Testis (tissue), 3 donors: ENCODE data around the gene RCL1. TPM values are rescaled to one million over a fixed set of nuclear protein-coding genes. Genes with fewer than 3 reads are reported as not detected.

Experiments
- DNase-seq: peaks from one replicate; pipeline ENCODE4 v3.0.0-alpha.2; 2019
- H3K27ac ChIP-seq, 2 donors: fragments of 200-600 bp; sonication (generic); one replicate each; pipeline ENCODE4 v1.5.1; 2019
- H3K27me3 ChIP-seq: fragments of 200-600 bp; sonication (generic); one replicate; pipeline ENCODE4 v1.5.1; 2019
- H3K36me3 ChIP-seq: fragments of 200-600 bp; sonication (generic); one replicate; pipeline ENCODE4 v1.5.1; 2017; ENCODE audit warnings: low read depth; ENCODE audit errors: missing control alignments
- H3K4me1 ChIP-seq: fragments of 200-600 bp; sonication (generic); one replicate; pipeline ENCODE4 v1.5.1; 2019
- H3K4me3 ChIP-seq, 2 donors: fragments of 200-600 bp; sonication (generic); one replicate each; pipeline ENCODE4 v1.5.1; 2017 to 2019
- H3K9me3 ChIP-seq: fragments of 200-600 bp; sonication (generic); one replicate; pipeline ENCODE4 v1.5.1; 2017
- CTCF ChIP-seq, 3 experiments: fragments of 450-650 bp in 2 of 3; fragments of 200-600 bp in 1 of 3; sonication (generic) in 1 of 3; IDR thresholded peaks; one replicate each; pipeline ENCODE4 v1.5.1; 2016 to 2019; ENCODE audit warnings: antibody characterized with exemption in 3 of 3, mild to moderate bottlenecking in 2 of 3, moderate library complexity in 1 of 3
- POLR2A ChIP-seq: fragments of 450-650 bp; IDR thresholded peaks from one replicate; pipeline ENCODE4 v1.6.1; 2017; ENCODE audit warnings: antibody characterized with exemption, mild to moderate bottlenecking, moderate library complexity
- whole genome bisulfite sequencing, 2 donors: methylation state at CpG; one replicate each; pipeline ENCODE4 v1.1.5; 2018; 5-methylcytosine and 5-hydroxymethylcytosine counted together
- intact Hi-C: fragments of 100-400 bp; cut with DNase I; formaldehyde crosslinking; loops from one replicate; pipeline ENCODE4 v1.15.1; 2023; ENCODE audit warnings: low total_unique reads
- polyA plus RNA-seq: library from polyadenylated mRNA; stranded (reverse); fragments of 350-450 nt; fragmentation: Illumina TruSeq; extraction: RNeasy Lipid Tissue Mini Kit (QIAGEN cat#74804); gene quantifications from one replicate; pipeline ENCODE4 v1.2.3, GENCODE V29; 2014; ENCODE audit warnings: low read depth, low replicate concordance; ENCODE audit not compliant: insufficient read depth
- total RNA-seq, 2 donors: library from RNA; depleted of rRNA; stranded (reverse); fragments of >200 nt; gene quantifications; one replicate each; pipeline ENCODE4 v1.2.3, GENCODE V29; 2016

RCL1 gene
- total and polyA plus RNA-seq, 3 donors from 2014 or later = 27.2 to 37.9 (median 28.9) TPM

GRCh38 chr9:4814913-4815312 lies 22.2 kb downstream of the RCL1 start:
- no peak for DNase-seq
- H3K36me3 ChIP-seq = no peaks in the 10 kb centered on the region
- no peak overlapping the region for H3K27ac ChIP-seq
- H3K9me3 ChIP-seq = no peaks in the 10 kb centered on the region
- no peaks in the 10 kb centered on the region for H3K4me1 ChIP-seq
- TF ChIP-seq CTCF (IDR thresholded peaks at IDR 0.05) (no peak), POLR2A (no peak)
- H3K27me3 ChIP-seq = no peaks in the 10 kb centered on the region
- H3K4me3 ChIP-seq = no peak overlapping the region
- intact Hi-C loops = no loop called here

- Histone ChIP-seq H3K27ac (no peak overlapping the region), H3K4me3 (no peak overlapping the region), H3K27me3 (no peaks in the 10 kb centered on the region), H3K4me1 (no peaks in the 10 kb centered on the region), H3K36me3 (no peaks in the 10 kb centered on the region), H3K9me3 (no peaks in the 10 kb centered on the region)
- TF ChIP-seq CTCF (IDR thresholded peaks at IDR 0.05) = no peak
- no peak for TF ChIP-seq POLR2A
- intact Hi-C loops = no loop called here
- WGBS, 2 donors = 89 to 96% methylated on average over 6 to 7 of the region's 7 CpGs
- DNase-seq = no peak
These were observed 22.7 kb downstream of the RCL1 start for GRCh38 chr9:4815381-4815956.

DNA sequence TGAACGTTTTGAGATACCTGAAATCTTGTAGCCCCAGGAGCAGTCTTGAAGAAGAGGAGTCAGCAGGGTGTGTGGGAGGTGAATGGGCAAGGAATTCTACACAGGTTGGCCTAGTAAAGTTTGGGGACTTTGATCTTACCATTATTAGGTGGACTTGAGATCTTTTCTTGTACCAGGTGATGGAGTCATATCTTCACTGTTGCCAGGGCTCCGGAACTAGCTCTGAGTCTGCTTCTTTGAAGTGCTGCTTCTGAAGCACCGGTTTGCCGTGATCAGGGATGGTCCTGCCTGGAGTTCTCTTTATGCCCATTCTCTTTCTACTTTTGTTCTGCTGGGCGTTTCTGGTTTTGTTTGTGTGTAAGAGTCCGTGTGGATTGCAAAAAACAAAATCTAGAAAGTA lies 27.4 kb downstream of the RCL1 start:
- no peak for TF ChIP-seq POLR2A
- no peak for TF ChIP-seq CTCF (IDR thresholded peaks at IDR 0.05)
- 85 to 90% methylated on average over 6 of the region's 6 CpGs for WGBS, 2 donors
- Histone ChIP-seq H3K27me3 (no peaks in the 10 kb centered on the region), H3K4me3 (no peak overlapping the region), H3K27ac (no peak overlapping the region), H3K9me3 (no peaks in the 10 kb centered on the region), H3K36me3 (no peaks in the 10 kb centered on the region), H3K4me1 (no peaks in the 10 kb centered on the region)
- intact Hi-C loops = no loop called here
- no peak for DNase-seq

DNA sequence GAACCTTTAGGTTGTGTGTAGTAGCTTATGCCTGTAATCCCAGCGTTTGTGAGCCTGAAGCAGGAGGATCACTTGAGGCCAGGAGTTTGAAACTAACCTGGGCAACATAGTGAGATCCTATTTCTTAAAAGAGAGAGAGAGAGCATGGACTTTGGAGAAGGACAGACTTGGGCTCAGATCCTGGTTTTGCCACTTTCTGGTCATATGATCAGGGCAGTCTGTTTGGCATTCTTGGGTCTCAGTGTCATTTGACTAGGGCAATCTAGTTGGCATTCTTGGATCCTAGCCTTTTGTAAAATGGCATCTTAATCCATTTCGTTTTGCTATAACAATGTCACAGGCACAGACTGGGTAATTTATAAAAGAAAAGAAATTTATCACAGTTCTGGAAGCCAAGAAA lies 28.4 kb downstream of the RCL1 start:
- intact Hi-C loops = no loop called here
- TF ChIP-seq CTCF (IDR thresholded peaks at IDR 0.05) (no peak), POLR2A (no peak)
- DNase-seq = no peak
- Histone ChIP-seq H3K9me3 (no peaks in the 10 kb centered on the region), H3K4me3 (no peak overlapping the region), H3K36me3 (no peaks in the 10 kb centered on the region), H3K27me3 (no peaks in the 10 kb centered on the region), H3K4me1 (no peaks in the 10 kb centered on the region), H3K27ac (no peak overlapping the region)
- WGBS, 2 donors = 85 to 92% methylated on average over 2 of the region's 2 CpGs

- H3K36me3 ChIP-seq = no peaks in the 10 kb centered on the region
- intact Hi-C loops = no loop called here
- no peaks in the 10 kb centered on the region for H3K4me1 ChIP-seq
- H3K4me3 ChIP-seq = no peak overlapping the region
- no peak overlapping the region for H3K27ac ChIP-seq
- DNase-seq = no peak
- no peaks in the 10 kb centered on the region for H3K9me3 ChIP-seq
- no peaks in the 10 kb centered on the region for H3K27me3 ChIP-seq
- no peak for TF ChIP-seq CTCF (IDR thresholded peaks at IDR 0.05)
These were observed 29.3 kb downstream of the RCL1 start for GRCh38 chr9:4822057-4822456.
